ENCODE results near the gene TBC1D3H.
"Not testable (repeated sequence)": the region's sequence is repeated elsewhere in the genome, so short reads cannot be mapped to it uniquely, and the experiment has no call there.

Gene TBC1D3H

GRCh38 chr17:36388385-36389245, at the start of gene TBC1D3H:
Gene TBC1D3H, minus strand, starts transcription at chr17:36388435. Its CDS starts 1,540 bp downstream, at chr17:36386895.
- DNase-seq (ENCODE audit: low spot score) = peak; percentile 0

- not testable (repeated sequence) for DNase-seq (ENCODE audit: low spot score)
Observed at GRCh38 chr17:36428891-36429290, 40.7 kb upstream of the TBC1D3H start.

DNA sequence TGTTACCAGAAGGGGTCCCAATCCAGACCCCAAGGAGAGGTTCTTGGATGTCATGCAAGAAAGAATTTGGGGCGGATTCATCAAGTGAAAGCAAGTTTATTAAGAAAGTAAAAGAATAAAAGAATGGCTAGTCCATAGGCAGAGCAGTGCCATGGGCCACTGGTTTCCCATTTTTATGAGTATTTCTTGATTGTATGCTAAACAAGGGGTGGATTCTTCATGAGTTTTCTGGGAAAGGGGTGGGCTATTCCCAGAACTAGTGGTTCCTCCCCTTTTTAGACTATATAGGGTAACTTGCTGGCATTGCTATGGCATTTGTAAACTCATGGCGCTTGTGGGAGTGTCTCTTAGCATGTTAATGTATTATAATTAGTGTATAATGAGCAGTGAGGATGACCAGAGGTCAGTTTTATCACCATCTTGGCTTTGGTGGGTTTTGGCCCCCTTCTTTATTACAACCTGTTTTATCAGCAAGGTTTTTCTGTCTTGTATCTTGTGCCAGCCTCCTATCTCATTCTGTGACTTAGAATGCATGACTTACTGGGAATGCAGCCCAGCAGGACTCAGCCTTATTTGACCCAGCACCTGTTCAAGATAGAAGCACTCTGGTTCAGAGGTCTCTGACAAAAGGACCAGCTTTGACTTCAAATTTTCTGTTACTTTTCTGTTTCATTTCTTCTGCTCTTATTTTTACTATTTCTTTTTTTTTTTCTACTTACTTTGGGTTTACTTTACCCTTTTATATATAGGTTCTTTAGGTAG, 27.1 kb upstream of the TBC1D3H start:
- not testable (repeated sequence) for DNase-seq (ENCODE audit: low spot score)

GRCh38 chr17:36390943-36391645, 2.9 kb upstream of the TBC1D3H start:
- DNase-seq (ENCODE audit: low spot score) = not testable (repeated sequence)

GRCh38 chr17:36375938-36376337, 12.3 kb downstream of the TBC1D3H start:
- not testable (repeated sequence) for DNase-seq (ENCODE audit: low spot score)

DNA sequence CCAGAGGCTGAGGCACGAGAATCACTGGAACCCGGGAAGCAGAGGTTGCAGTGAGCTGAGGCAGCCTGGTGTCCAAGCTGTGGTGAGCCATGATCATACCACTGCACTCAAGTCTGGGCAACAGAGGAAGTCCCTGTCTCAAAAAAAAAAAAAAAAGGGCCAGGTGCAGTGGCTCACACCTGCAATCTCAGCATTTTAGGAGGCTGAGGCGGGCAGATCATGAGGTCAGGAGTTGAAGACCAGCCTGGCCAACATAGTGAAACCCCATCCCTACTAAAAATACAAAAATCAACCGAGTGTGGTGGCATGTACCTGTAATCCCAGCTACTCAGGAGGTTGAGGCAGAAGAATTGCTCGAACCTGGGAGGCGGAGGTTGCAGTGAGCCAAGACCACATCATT, 25.7 kb downstream of the TBC1D3H start:
- not testable (repeated sequence) for DNase-seq (ENCODE audit: low spot score)
